H9 (cell line): ENCODE measurements around the gene HPRT1. TPM values are rescaled to one million over a fixed set of nuclear protein-coding genes. Genes with fewer than 3 reads are reported as not detected.

Experiments
- DNase-seq: peaks from one replicate; pipeline ENCODE4 v3.0.0-alpha.2; 2017
- H2AFZ ChIP-seq: one replicate; pipeline ENCODE4 v1.6.1; 2013; ENCODE audit warnings: mild to moderate bottlenecking, low read length, control low read depth, moderate library complexity
- H2AK5ac ChIP-seq: 2 replicates; pipeline ENCODE4 v1.6.1; 2013; ENCODE audit warnings: low read length, control low read depth, mixed read lengths; ENCODE audit not compliant: insufficient read length
- H2BK120ac ChIP-seq: one replicate; pipeline ENCODE4 v1.6.1; 2013; ENCODE audit warnings: low read depth, mild to moderate bottlenecking, low read length, control low read depth, inconsistent platforms; ENCODE audit not compliant: poor library complexity, severe bottlenecking
- H2BK12ac ChIP-seq: 2 replicates; pipeline ENCODE4 v1.6.1; 2013; ENCODE audit warnings: low read length, control low read depth, mixed read lengths, low read depth; ENCODE audit not compliant: insufficient read length
- H2BK15ac ChIP-seq: 2 replicates; pipeline ENCODE4 v1.6.1; 2013; ENCODE audit warnings: low read depth, low read length, control low read depth
- H2BK20ac ChIP-seq: one replicate; pipeline ENCODE4 v1.6.1; 2013; ENCODE audit warnings: low read depth, mild to moderate bottlenecking, low read length, control low read depth, inconsistent platforms; ENCODE audit not compliant: poor library complexity, severe bottlenecking
- H2BK5ac ChIP-seq: 2 replicates; pipeline ENCODE4 v1.6.1; 2013; ENCODE audit warnings: low read length, control low read depth, mixed read lengths; ENCODE audit not compliant: insufficient read length
- H3K14ac ChIP-seq: 2 replicates; pipeline ENCODE4 v1.6.1; 2013; ENCODE audit warnings: low read length, control low read depth; ENCODE audit not compliant: insufficient read depth
- H3K18ac ChIP-seq: 2 replicates; pipeline ENCODE4 v1.6.1; 2013; ENCODE audit warnings: low read depth, mild to moderate bottlenecking, mixed read lengths, low read length, control low read depth; ENCODE audit not compliant: insufficient read length
- H3K23ac ChIP-seq: 2 replicates; pipeline ENCODE4 v1.6.1; 2013; ENCODE audit warnings: low read length, control low read depth, mixed read lengths, low read depth; ENCODE audit not compliant: insufficient read length
- H3K23me2 ChIP-seq: 2 replicates; pipeline ENCODE4 v1.6.1; 2013; ENCODE audit warnings: low read depth, mild to moderate bottlenecking, mixed read lengths, low read length, control low read depth; ENCODE audit not compliant: insufficient read length, poor library complexity, severe bottlenecking
- H3K27ac ChIP-seq: 2 replicates; pipeline ENCODE4 v1.5.1; 2013; ENCODE audit warnings: low read length, control low read depth, mixed read lengths, low read depth; ENCODE audit not compliant: insufficient read length
- H3K27me3 ChIP-seq: 2 replicates; pipeline ENCODE4 v1.6.1; 2013; ENCODE audit warnings: low read length, control low read depth, inconsistent platforms; ENCODE audit not compliant: insufficient read depth
- H3K4ac ChIP-seq: 2 replicates; pipeline ENCODE4 v1.6.1; 2013; ENCODE audit warnings: low read depth, mild to moderate bottlenecking, control low read depth, inconsistent platforms, low read length, moderate library complexity
- H3K4me1 ChIP-seq: 2 replicates; pipeline ENCODE4 v1.6.1; 2013; ENCODE audit warnings: low read length, control low read depth, inconsistent platforms; ENCODE audit not compliant: insufficient read depth
- H3K4me2 ChIP-seq: 2 replicates; pipeline ENCODE4 v1.6.1; 2013; ENCODE audit warnings: low read length, control low read depth, mixed read lengths; ENCODE audit not compliant: insufficient read length, insufficient read depth
- H3K56ac ChIP-seq: 2 replicates; pipeline ENCODE4 v1.6.1; 2013; ENCODE audit warnings: low read depth, mild to moderate bottlenecking, mixed read lengths, low read length, control low read depth; ENCODE audit not compliant: insufficient read length
- H3K79me1 ChIP-seq: 2 replicates; pipeline ENCODE4 v1.6.1; 2013; ENCODE audit warnings: low read depth, mild to moderate bottlenecking, moderate library complexity, low read length, control low read depth, inconsistent platforms; ENCODE audit not compliant: insufficient read depth, poor library complexity, severe bottlenecking
- H3K79me2 ChIP-seq: 2 replicates; pipeline ENCODE4 v1.6.1; 2013; ENCODE audit warnings: low read length, control low read depth, inconsistent platforms; ENCODE audit not compliant: insufficient read depth
- H3K9ac ChIP-seq: 2 replicates; pipeline ENCODE4 v1.6.1; 2013; ENCODE audit warnings: low read length, control low read depth, mixed read lengths; ENCODE audit not compliant: insufficient read length; ENCODE audit errors: extremely low read depth
- H3K9me3 ChIP-seq: one replicate; pipeline ENCODE4 v1.6.1; 2013; ENCODE audit warnings: low read depth, low read length, inconsistent platforms; ENCODE audit not compliant: control insufficient read depth
- H3T11ph ChIP-seq: one replicate; pipeline ENCODE4 v1.6.1; 2013; ENCODE audit warnings: mild to moderate bottlenecking, low read length, control low read depth, inconsistent platforms
- H4K20me1 ChIP-seq: one replicate; pipeline ENCODE4 v1.6.1; 2013; ENCODE audit not compliant: control insufficient read depth, insufficient read length, insufficient read depth
- H4K5ac ChIP-seq: 2 replicates; pipeline ENCODE4 v1.6.1; 2013; ENCODE audit warnings: low read depth, mild to moderate bottlenecking, mixed read lengths, low read length, control low read depth; ENCODE audit not compliant: insufficient read length
- H4K8ac ChIP-seq: replicated peaks from 2 replicates; pipeline ENCODE4 v1.6.1; 2013; ENCODE audit warnings: low read length, control low read depth, mixed read lengths, low read depth; ENCODE audit not compliant: insufficient read length
- H4K91ac ChIP-seq: 2 replicates; pipeline ENCODE4 v1.6.1; 2013; ENCODE audit warnings: low read depth, mild to moderate bottlenecking, moderate library complexity, mixed read lengths, low read length, control low read depth; ENCODE audit not compliant: insufficient read length
- H3K27ac Mint-ChIP-seq, 3 experiments: 2 replicates in 2 of 3; 3 replicates in 1 of 3; pipeline ENCODE4 v1.8.0; 2020 to 2021; ENCODE audit warnings: mixed read lengths in 3 of 3, mild to moderate bottlenecking in 1 of 3, moderate library complexity in 1 of 3
- H3K27me3 Mint-ChIP-seq: 2 replicates; pipeline ENCODE4 v1.8.0; 2021; ENCODE audit warnings: low read depth, mild to moderate bottlenecking, moderate library complexity, mixed read lengths
- H3K36me3 Mint-ChIP-seq, 3 experiments: 2 replicates in 2 of 3; 3 replicates in 1 of 3; pipeline ENCODE4 v1.8.0; 2020 to 2021; ENCODE audit warnings: low read depth in 3 of 3, mixed read lengths in 3 of 3; ENCODE audit not compliant: insufficient read depth in 1 of 3
- H3K4me1 Mint-ChIP-seq, 2 experiments: 2 replicates each; pipeline ENCODE4 v1.8.0; 2020; ENCODE audit warnings: mixed read lengths in 2 of 2
- H3K4me3 Mint-ChIP-seq, 2 experiments: 2 replicates in 1 of 2; 3 replicates in 1 of 2; pipeline ENCODE4 v1.8.0; 2020 to 2021; ENCODE audit warnings: mild to moderate bottlenecking in 2 of 2, mixed read lengths in 2 of 2, moderate library complexity in 1 of 2
- H3K9me3 Mint-ChIP-seq, 2 experiments: 2 replicates in 1 of 2; 3 replicates in 1 of 2; pipeline ENCODE4 v1.8.0; 2020; ENCODE audit warnings: mild to moderate bottlenecking in 2 of 2, mixed read lengths in 2 of 2, moderate library complexity in 1 of 2
- WGBS: extraction: QIAGEN DNeasy Blood & Tissue Kit; methylation state at CpG from one replicate; pipeline ENCODE4 v1.1.7; 2013; ENCODE audit warnings: missing lambda C conversion rate, low lambda C conversion rate, mixed read lengths; ENCODE audit not compliant: insufficient read length; ENCODE audit errors: extremely low coverage; 5-methylcytosine and 5-hydroxymethylcytosine counted together
- total RNA-seq: library from RNA; stranded (reverse); gene quantifications from 2 replicates; pipeline ENCODE4 v1.2.1, GENCODE V29; 2021
- TF ChIP-seq, protein P1 (sequence below): fragments of 200-600 bp; sonication (generic); conservative IDR thresholded peaks from 3 replicates; pipeline ENCODE4 v1.8.0; 2021; ENCODE audit warnings: antibody characterized with exemption, mild to moderate bottlenecking

Gene HPRT1
- total RNA-seq, 1 experiment from 2014 or later: 39.2 TPM

DNA sequence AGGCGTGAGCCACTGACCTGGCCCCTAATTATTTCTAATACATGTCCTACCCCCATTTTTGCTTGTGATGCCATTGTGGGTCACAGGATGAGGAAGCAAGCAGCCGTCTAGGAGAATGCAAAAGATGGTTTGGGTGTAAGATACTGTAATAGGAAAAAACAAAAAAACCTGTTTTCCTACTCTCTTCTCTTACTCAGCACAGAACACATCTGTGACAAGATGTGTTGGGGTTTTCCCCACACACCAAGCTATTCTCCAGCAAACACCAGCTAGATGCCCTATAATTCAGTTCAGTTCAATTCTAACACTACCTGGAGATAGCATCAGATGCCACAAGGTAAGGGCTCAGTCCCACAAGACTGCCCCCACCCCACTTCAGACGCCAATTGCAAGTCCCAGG, 15.3 kb upstream of the HPRT1 start:
- Histone ChIP-seq H2BK20ac (no peak overlapping the region), H2BK12ac (no peak overlapping the region), H4K8ac (no peak overlapping the region), H3K4me1 (no peaks in the 10 kb centered on the region), H3K79me1 (no peaks in the 10 kb centered on the region), H4K20me1 (no peaks in the 10 kb centered on the region), H3K9me3 (no peaks in the 10 kb centered on the region), H3K27ac (no peak overlapping the region), H3K56ac (no peak overlapping the region), H3K4ac (no peak overlapping the region), H2BK15ac (no peak overlapping the region), H3K27me3 (no peaks in the 10 kb centered on the region), H4K91ac (no peak overlapping the region), H3K14ac (no peak overlapping the region), H3K18ac (no peak overlapping the region), H2BK5ac (no peak overlapping the region), H3K79me2 (no peaks in the 10 kb centered on the region), H2AK5ac (no peak overlapping the region), H3T11ph (no peak overlapping the region), H3K4me2 (no peak overlapping the region), H2AFZ (no peak overlapping the region), H3K23ac (no peak overlapping the region), H3K23me2 (no peaks in the 10 kb centered on the region), H4K5ac (no peak overlapping the region), H2BK120ac (no peak overlapping the region), H3K9ac (no peak overlapping the region)
- TF ChIP-seq, protein P1, sequence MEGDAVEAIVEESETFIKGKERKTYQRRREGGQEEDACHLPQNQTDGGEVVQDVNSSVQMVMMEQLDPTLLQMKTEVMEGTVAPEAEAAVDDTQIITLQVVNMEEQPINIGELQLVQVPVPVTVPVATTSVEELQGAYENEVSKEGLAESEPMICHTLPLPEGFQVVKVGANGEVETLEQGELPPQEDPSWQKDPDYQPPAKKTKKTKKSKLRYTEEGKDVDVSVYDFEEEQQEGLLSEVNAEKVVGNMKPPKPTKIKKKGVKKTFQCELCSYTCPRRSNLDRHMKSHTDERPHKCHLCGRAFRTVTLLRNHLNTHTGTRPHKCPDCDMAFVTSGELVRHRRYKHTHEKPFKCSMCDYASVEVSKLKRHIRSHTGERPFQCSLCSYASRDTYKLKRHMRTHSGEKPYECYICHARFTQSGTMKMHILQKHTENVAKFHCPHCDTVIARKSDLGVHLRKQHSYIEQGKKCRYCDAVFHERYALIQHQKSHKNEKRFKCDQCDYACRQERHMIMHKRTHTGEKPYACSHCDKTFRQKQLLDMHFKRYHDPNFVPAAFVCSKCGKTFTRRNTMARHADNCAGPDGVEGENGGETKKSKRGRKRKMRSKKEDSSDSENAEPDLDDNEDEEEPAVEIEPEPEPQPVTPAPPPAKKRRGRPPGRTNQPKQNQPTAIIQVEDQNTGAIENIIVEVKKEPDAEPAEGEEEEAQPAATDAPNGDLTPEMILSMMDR: no peak
- no peaks in the 10 kb centered on the region for H3K4me1 Mint-ChIP-seq
- H3K9me3 Mint-ChIP-seq: peaks cover 3 to 45% of the 10 kb centered on the region in 2 experiments
- no peak overlapping the region for H3K4me3 Mint-ChIP-seq
- H3K27me3 Mint-ChIP-seq: no peaks in the 10 kb centered on the region
- no peak for DNase-seq
- H3K36me3 Mint-ChIP-seq: peaks cover 0 to 5% (median 3%) of the 10 kb centered on the region in 3 experiments; a peak in 4 of 7 replicates
- no peak overlapping the region for H3K27ac Mint-ChIP-seq
- WGBS: no CpG with 5 or more reads among the region's 3 CpGs
